CD4-positive, alpha-beta T cell treated with Interleukin-12 subunit alpha and Interleukin-12 subunit beta, for 1 hour (primary cell): Measurements from ENCODE around the gene KIAA0408.

ENCODE experiments used
- DNase-seq: peaks from one replicate; pipeline ENCODE4 v3.0.0-alpha.2; 2020

KIAA0408 gene

GRCh38 chr6:127459231-127459641 is at the start of gene KIAA0408:
Gene KIAA0408, minus strand, starts transcription at chr6:127459389. Its CDS starts 5,408 bp downstream, at chr6:127453981.
- DNase-seq, result no peak

- DNase-seq, result no peak
Measured at GRCh38 chr6:127506894-127507293, 47.7 kb upstream of the KIAA0408 start.

GRCh38 chr6:127503022-127503421 is 43.8 kb upstream of the KIAA0408 start:
- no peak for DNase-seq

GRCh38 chr6:127497410-127497809 is 38.2 kb upstream of the KIAA0408 start:
- DNase-seq, result no peak

GRCh38 chr6:127496471-127496870 is 37.3 kb upstream of the KIAA0408 start:
- no peak for DNase-seq

GRCh38 chr6:127494240-127494767 is 35.1 kb upstream of the KIAA0408 start:
- DNase-seq, result no peak

GRCh38 chr6:127489248-127489647 is 30.1 kb upstream of the KIAA0408 start:
- DNase-seq, result no peak

- no peak for DNase-seq
Measured at GRCh38 chr6:127486934-127487333, 27.7 kb upstream of the KIAA0408 start.

- DNase-seq, result peak; percentile 38
Measured at GRCh38 chr6:127484212-127484863, 25.1 kb upstream of the KIAA0408 start.

GRCh38 chr6:127483399-127484055 is 24.3 kb upstream of the KIAA0408 start:
- no peak for DNase-seq

- no peak for DNase-seq
Measured at GRCh38 chr6:127482325-127482724, 23.1 kb upstream of the KIAA0408 start.

- DNase-seq, result no peak
Measured at GRCh38 chr6:127481628-127482027, 22.4 kb upstream of the KIAA0408 start.

GRCh38 chr6:127481111-127481510 is 21.9 kb upstream of the KIAA0408 start:
- no peak for DNase-seq

GRCh38 chr6:127477658-127478057 is 18.5 kb upstream of the KIAA0408 start:
- no peak for DNase-seq

- DNase-seq, result no peak
Measured at GRCh38 chr6:127475823-127476176, 16.6 kb upstream of the KIAA0408 start.

- DNase-seq, result no peak
Measured at GRCh38 chr6:127475135-127475822, 16.1 kb upstream of the KIAA0408 start.

- DNase-seq, result no peak
Measured at GRCh38 chr6:127471379-127472255, 12.4 kb upstream of the KIAA0408 start.

GRCh38 chr6:127468936-127469335 is 9.7 kb upstream of the KIAA0408 start:
- no peak for DNase-seq

GRCh38 chr6:127466416-127466815 is 7.2 kb upstream of the KIAA0408 start:
- DNase-seq, result no peak

GRCh38 chr6:127464881-127465459 is 5.8 kb upstream of the KIAA0408 start:
- peak; percentile 58 for DNase-seq

GRCh38 chr6:127464161-127464880 is 5.1 kb upstream of the KIAA0408 start:
- no peak for DNase-seq

GRCh38 chr6:127463056-127463455 is 3.9 kb upstream of the KIAA0408 start:
- no peak for DNase-seq
